ENCODE data around the gene ZNF770. TPM values are rescaled to one million over a fixed set of nuclear protein-coding genes. Genes with fewer than 3 reads are reported as not detected.

Gene ZNF770
- total and polyA plus RNA-seq, 2 donors (not counting 3 experiments of a cell fraction or from before 2014, with no cell fraction given): 6.4 to 30.3 TPM

Other genes with a start within 250 kb of the ZNF770 start
- not detected in 2 replicates for gene GJD2, start 233.3 kb downstream of the ZNF770 start, total RNA-seq
- not detected in 2 replicates for gene GJD2, start 233.3 kb downstream of the ZNF770 start, polyA plus RNA-seq
- not detected in 2 replicates for gene ACTC1, start 192.7 kb downstream of the ZNF770 start, total RNA-seq
- 0.64 and 1.0 TPM in 2 replicates for gene ACTC1, start 192.7 kb downstream of the ZNF770 start, polyA plus RNA-seq
- 37.5 and 37.7 TPM in 2 replicates for gene AQR, start 18.5 kb downstream of the ZNF770 start, total RNA-seq
- gene AQR, start 18.5 kb downstream of the ZNF770 start, polyA plus RNA-seq: 18.7 and 18.9 TPM in 2 replicates
- not detected in 2 replicates for gene NANOGP8, start 97.0 kb upstream of the ZNF770 start, total RNA-seq
- gene NANOGP8, start 97.0 kb upstream of the ZNF770 start, polyA plus RNA-seq: not detected in 2 replicates